Mesendoderm (in vitro differentiated cells): ENCODE results near the gene MAN2B2.
A peak's percentile ranks its signal among the peaks of the same experiment; 100 is the strongest.

Source experiments
- DNase-seq: peaks from one replicate; pipeline ENCODE4 v3.0.0; 2013
- H2AK5ac ChIP-seq: 2 replicates; pipeline ENCODE4 v1.6.1; 2013; ENCODE audit warnings: low read length, inconsistent platforms
- H2BK120ac ChIP-seq: 2 replicates; pipeline ENCODE4 v1.6.1; 2013; ENCODE audit warnings: low read depth, mild to moderate bottlenecking, low read length, moderate library complexity, mixed read lengths
- H2BK15ac ChIP-seq: replicated peaks from 2 replicates; pipeline ENCODE4 v1.6.1; 2013; ENCODE audit warnings: low read depth, mild to moderate bottlenecking, moderate library complexity
- H2BK5ac ChIP-seq: 2 replicates; pipeline ENCODE4 v1.6.1; 2013; ENCODE audit warnings: low read length, inconsistent platforms
- H3K18ac ChIP-seq: 2 replicates; pipeline ENCODE4 v1.6.1; 2013; ENCODE audit warnings: mild to moderate bottlenecking, low read length, mixed read lengths
- H3K23ac ChIP-seq: one replicate; pipeline ENCODE4 v1.6.1; 2013; ENCODE audit warnings: low read length
- H3K27ac ChIP-seq: 2 replicates; pipeline ENCODE4 v1.5.1; 2013; ENCODE audit warnings: low read depth, mild to moderate bottlenecking, inconsistent platforms, low read length, moderate library complexity
- H3K27me3 ChIP-seq: 2 replicates; pipeline ENCODE4 v1.6.1; 2013; ENCODE audit warnings: low read length, control low read depth, mild to moderate bottlenecking, inconsistent platforms; ENCODE audit not compliant: insufficient read depth, poor library complexity
- H3K36me3 ChIP-seq: 2 replicates; pipeline ENCODE4 v1.6.1; 2013; ENCODE audit warnings: low read length, inconsistent platforms; ENCODE audit not compliant: control insufficient read depth, insufficient read depth
- H3K4ac ChIP-seq: one replicate; pipeline ENCODE4 v1.6.1; 2013; ENCODE audit warnings: low read depth, mild to moderate bottlenecking, low read length, moderate library complexity
- H3K4me1 ChIP-seq: 2 replicates; pipeline ENCODE4 v1.6.1; 2013; ENCODE audit warnings: low read depth, low read length, inconsistent platforms; ENCODE audit not compliant: control insufficient read depth
- H3K4me2 ChIP-seq: 2 replicates; pipeline ENCODE4 v1.6.1; 2013; ENCODE audit warnings: low read length
- H3K4me3 ChIP-seq: 2 replicates; pipeline ENCODE4 v1.5.1; 2013; ENCODE audit warnings: mild to moderate bottlenecking, low read length
- H3K56ac ChIP-seq: one replicate; pipeline ENCODE4 v1.6.1; 2013; ENCODE audit warnings: low read length
- H3K79me1 ChIP-seq: 2 replicates; pipeline ENCODE4 v1.6.1; 2013; ENCODE audit warnings: low read length, inconsistent platforms
- H3K79me2 ChIP-seq: 2 replicates; pipeline ENCODE4 v1.6.1; 2013; ENCODE audit warnings: mild to moderate bottlenecking, low read length; ENCODE audit not compliant: control insufficient read depth, insufficient read depth
- H3K9ac ChIP-seq: 2 replicates; pipeline ENCODE4 v1.6.1; 2013; ENCODE audit warnings: low read length, inconsistent platforms
- H4K5ac ChIP-seq: one replicate; pipeline ENCODE4 v1.6.1; 2013; ENCODE audit warnings: low read length
- H4K8ac ChIP-seq: one replicate; pipeline ENCODE4 v1.6.1; 2013; ENCODE audit warnings: low read depth, mild to moderate bottlenecking, control low read depth, low read length, moderate library complexity
- WGBS: extraction: QIAGEN DNeasy Blood & Tissue Kit; methylation state at CpG from one replicate; pipeline ENCODE4 v1.1.7; 2013; ENCODE audit warnings: low lambda C conversion rate, missing lambda C conversion rate; ENCODE audit not compliant: insufficient coverage; ENCODE audit errors: extremely low coverage; 5-methylcytosine and 5-hydroxymethylcytosine counted together

Gene MAN2B2

GRCh38 chr4:6565691-6566390 lies 9.1 kb upstream of the MAN2B2 start:
- Histone ChIP-seq H3K18ac (no peak overlapping the region), H3K4me2 (no peak overlapping the region), H2BK15ac (no peak overlapping the region), H3K9ac (no peak overlapping the region), H2BK5ac (no peak overlapping the region), H2BK120ac (no peak overlapping the region), H4K8ac (no peak overlapping the region), H3K4me1 (no peaks in the 10 kb centered on the region), H3K27me3 (peaks cover 22% of the 10 kb centered on the region), H3K79me1 (no peaks in the 10 kb centered on the region), H3K27ac (no peak overlapping the region), H3K4me3 (no peak overlapping the region), H3K4ac (no peak overlapping the region), H4K5ac (no peak overlapping the region), H3K79me2 (no peaks in the 10 kb centered on the region), H3K36me3 (no peaks in the 10 kb centered on the region), H2AK5ac (no peak overlapping the region), H3K56ac (no peak overlapping the region), H3K23ac (no peak overlapping the region)
- WGBS = no CpG with 5 or more reads among the region's 14 CpGs
- no peak for DNase-seq

GRCh38 chr4:6566391-6567190 lies 8.4 kb upstream of the MAN2B2 start:
- Histone ChIP-seq H3K27ac (no peak overlapping the region), H2BK5ac (no peak overlapping the region), H2AK5ac (no peak overlapping the region), H4K8ac (no peak overlapping the region), H4K5ac (no peak overlapping the region), H3K56ac (no peak overlapping the region), H3K79me1 (no peaks in the 10 kb centered on the region), H3K27me3 (peaks cover 20% of the 10 kb centered on the region), H3K23ac (no peak overlapping the region), H3K4me2 (no peak overlapping the region), H3K4me1 (no peaks in the 10 kb centered on the region), H3K36me3 (no peaks in the 10 kb centered on the region), H3K79me2 (no peaks in the 10 kb centered on the region), H2BK15ac (no peak overlapping the region), H2BK120ac (no peak overlapping the region), H3K4ac (no peak overlapping the region), H3K9ac (no peak overlapping the region), H3K18ac (no peak overlapping the region), H3K4me3 (no peak overlapping the region)
- DNase-seq = no peak
- WGBS = no CpG with 5 or more reads among the region's 13 CpGs

GRCh38 chr4:6567218-6567617 lies 7.8 kb upstream of the MAN2B2 start:
- no peak overlapping the region for H3K18ac ChIP-seq
- H3K4me1 ChIP-seq = no peaks in the 10 kb centered on the region
- H3K4me2 ChIP-seq = no peak overlapping the region
- no peaks in the 10 kb centered on the region for H3K79me1 ChIP-seq
- H3K4ac ChIP-seq = no peak overlapping the region
- no peak overlapping the region for H3K23ac ChIP-seq
- no peak overlapping the region for H3K4me3 ChIP-seq
- no peak for DNase-seq
- no peak overlapping the region for H4K8ac ChIP-seq
- no peak overlapping the region for H3K27ac ChIP-seq
- no peaks in the 10 kb centered on the region for H3K36me3 ChIP-seq
- H4K5ac ChIP-seq = no peak overlapping the region
- no peak overlapping the region for H2BK5ac ChIP-seq
- WGBS = no CpG with 5 or more reads among the region's 1 CpG
- no peak overlapping the region for H2AK5ac ChIP-seq
- H3K56ac ChIP-seq = no peak overlapping the region
- H2BK15ac ChIP-seq = no peak overlapping the region
- H3K79me2 ChIP-seq = no peaks in the 10 kb centered on the region
- H2BK120ac ChIP-seq = no peak overlapping the region
- H3K9ac ChIP-seq = no peak overlapping the region
- peaks cover 15% of the 10 kb centered on the region for H3K27me3 ChIP-seq

GRCh38 chr4:6568148-6568547 lies 6.8 kb upstream of the MAN2B2 start:
- Histone ChIP-seq H3K56ac (no peak overlapping the region), H2AK5ac (no peak overlapping the region), H2BK5ac (no peak overlapping the region), H3K4me1 (no peaks in the 10 kb centered on the region), H3K79me2 (no peaks in the 10 kb centered on the region), H2BK15ac (no peak overlapping the region), H3K4me2 (no peak overlapping the region), H3K9ac (no peak overlapping the region), H4K8ac (no peak overlapping the region), H3K79me1 (no peaks in the 10 kb centered on the region), H2BK120ac (no peak overlapping the region), H4K5ac (no peak overlapping the region), H3K4ac (no peak overlapping the region), H3K36me3 (no peaks in the 10 kb centered on the region), H3K23ac (no peak overlapping the region), H3K27ac (no peak overlapping the region), H3K4me3 (no peak overlapping the region), H3K27me3 (peaks cover 7% of the 10 kb centered on the region), H3K18ac (no peak overlapping the region)
- DNase-seq = no peak
- WGBS = no CpG with 5 or more reads among the region's 7 CpGs

GRCh38 chr4:6568689-6569332 lies 6.2 kb upstream of the MAN2B2 start:
- Histone ChIP-seq H3K9ac (no peak overlapping the region), H3K4ac (no peak overlapping the region), H4K5ac (no peak overlapping the region), H3K79me2 (no peaks in the 10 kb centered on the region), H3K27ac (no peak overlapping the region), H4K8ac (no peak overlapping the region), H3K4me2 (no peak overlapping the region), H3K18ac (no peak overlapping the region), H2BK120ac (no peak overlapping the region), H3K27me3 (peaks cover 5% of the 10 kb centered on the region), H3K4me1 (no peaks in the 10 kb centered on the region), H2AK5ac (no peak overlapping the region), H2BK15ac (no peak overlapping the region), H3K36me3 (no peaks in the 10 kb centered on the region), H2BK5ac (no peak overlapping the region), H3K56ac (no peak overlapping the region), H3K4me3 (no peak overlapping the region), H3K23ac (no peak overlapping the region), H3K79me1 (no peaks in the 10 kb centered on the region)
- DNase-seq = peak; percentile 63
- no CpG with 5 or more reads among the region's 13 CpGs for WGBS
